PFSK-1 (cell line): ENCODE results near the gene TEKT1. TPM values are rescaled to one million over a fixed set of nuclear protein-coding genes. Genes with fewer than 3 reads are reported as not detected.

Experiments used
- FOXP2 ChIP-seq: optimal IDR thresholded peaks from 2 replicates; pipeline ENCODE3; 2011; ENCODE audit warnings: borderline replicate concordance, control low read depth, inconsistent platforms; ENCODE audit not compliant: insufficient read depth; ENCODE audit errors: extremely low read length, extremely low read depth
- POLR2AphosphoS5 ChIP-seq: IDR thresholded peaks from 2 replicates; pipeline ENCODE4 v1.6.1; 2012; ENCODE audit warnings: low read depth, mild to moderate bottlenecking, control low read depth, low read length, moderate library complexity
- REST ChIP-seq, 2 experiments: IDR thresholded peaks; 2 replicates each; pipeline versions ENCODE4 v1.6.1 to v1.8.0; 2011 to 2012; ENCODE audit warnings: low read depth in 2 of 2, low read length in 2 of 2, control low read depth in 1 of 2, inconsistent platforms in 1 of 2, mild to moderate bottlenecking in 1 of 2, moderate library complexity in 1 of 2; ENCODE audit not compliant: insufficient read depth in 1 of 2
- SIN3A ChIP-seq: IDR thresholded peaks from 2 replicates; pipeline ENCODE4 v1.6.1; 2012; ENCODE audit warnings: mild to moderate bottlenecking, low read length, moderate library complexity, borderline replicate concordance; ENCODE audit not compliant: insufficient read depth
- TAF1 ChIP-seq: IDR thresholded peaks from 2 replicates; pipeline ENCODE4 v1.6.1; 2012; ENCODE audit warnings: low read length, control low read depth, borderline replicate concordance; ENCODE audit not compliant: insufficient read depth
- polyA plus RNA-seq: library from polyadenylated mRNA; unstranded; fragments of >200 nt; gene quantifications from one replicate; pipeline ENCODE4 v1.2.1, GENCODE V29; 2012; ENCODE audit warnings: low read depth, missing spikeins; ENCODE audit not compliant: insufficient read length

TEKT1 gene
- polyA plus RNA-seq = not detected

DNA sequence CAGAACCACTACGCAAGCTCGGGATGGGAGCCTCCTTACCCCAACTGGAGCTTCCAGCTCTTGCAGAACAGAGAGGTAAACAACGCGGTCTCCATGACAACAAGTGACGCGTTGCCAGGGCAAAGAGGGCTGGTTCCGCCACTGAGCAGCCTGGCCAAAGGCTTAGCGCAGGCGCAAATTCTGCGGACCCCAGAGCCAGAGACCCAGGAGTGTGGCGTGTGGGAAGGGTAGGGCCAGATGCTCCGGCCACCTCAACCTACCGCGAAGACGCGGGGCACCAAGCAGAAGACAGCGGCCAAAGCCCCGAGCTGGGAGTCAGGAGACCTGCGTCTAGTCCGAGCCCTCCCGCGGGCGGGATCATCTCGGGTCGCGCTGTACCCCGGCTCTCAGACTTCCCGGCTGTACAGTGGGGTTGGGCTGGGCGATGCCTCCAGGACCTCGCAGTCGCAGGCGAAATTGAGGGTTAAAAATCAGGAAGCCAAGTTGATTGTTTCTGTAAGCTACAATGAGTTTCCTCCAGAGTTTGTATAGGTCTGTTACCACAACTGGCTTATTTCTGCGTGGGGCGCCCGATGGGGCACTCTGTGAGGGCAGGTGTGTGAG is at the start of gene TEKT1:
TEKT1 (minus strand) TSS at position 69 of the 603 bp plus-strand sequence. CDS start 1,353 bp downstream, outside the sequence.
- TF ChIP-seq POLR2AphosphoS5 = no peak
- TF ChIP-seq SIN3A = no peak
- TF ChIP-seq REST (IDR thresholded peaks at IDR 0.05; ENCODE audit: insufficient read depth in 1 of 2, low read depth in 2 of 2, low read length in 2 of 2) = no peak

DNA sequence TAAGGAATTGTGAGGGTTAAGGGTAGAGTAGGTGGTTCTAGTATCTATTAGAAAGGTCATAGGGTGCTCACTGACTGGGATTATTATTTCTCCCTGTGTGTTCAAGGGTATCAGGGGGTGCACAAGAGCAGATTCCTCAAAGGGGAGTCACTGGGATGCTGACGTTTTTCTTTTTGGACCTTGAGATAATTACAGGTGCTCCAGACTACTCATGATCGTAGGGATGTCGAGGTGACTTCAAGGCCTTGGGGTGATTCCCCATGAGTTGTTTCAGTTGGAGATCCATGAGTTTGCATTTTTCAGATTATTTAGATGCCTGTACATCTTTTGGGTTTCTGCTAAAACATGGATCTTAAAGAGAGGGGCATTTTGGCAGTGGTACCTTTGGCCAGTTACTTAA is 41.4 kb upstream of the TEKT1 start:
- TF ChIP-seq TAF1 = no peak
- no peak for TF ChIP-seq SIN3A
- no peak for TF ChIP-seq POLR2AphosphoS5
- no peak for TF ChIP-seq REST (IDR thresholded peaks at IDR 0.05; ENCODE audit: insufficient read depth in 1 of 2, low read depth in 2 of 2, low read length in 2 of 2)
- TF ChIP-seq FOXP2 = no peak

DNA sequence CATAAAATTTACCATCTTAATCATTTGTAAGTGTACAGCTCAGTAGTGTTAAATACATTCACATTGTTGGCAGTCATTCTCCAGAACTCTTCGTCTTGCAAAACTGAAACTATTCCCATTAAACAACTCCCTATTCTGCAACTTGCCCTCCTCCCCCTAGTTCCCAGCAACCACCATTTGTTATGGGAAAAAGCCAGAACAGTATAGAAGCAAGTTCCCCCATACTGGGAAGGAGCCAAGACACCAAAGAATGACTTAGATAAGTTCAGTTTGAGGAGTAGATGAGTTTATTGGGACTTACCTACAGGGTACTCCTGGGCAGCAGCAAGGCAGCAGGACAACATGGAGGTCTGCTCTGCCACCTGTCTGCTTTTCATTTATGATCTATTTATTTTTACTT is 39.3 kb upstream of the TEKT1 start:
- no peak for TF ChIP-seq FOXP2
- TF ChIP-seq TAF1 = no peak
- no peak for TF ChIP-seq REST (IDR thresholded peaks at IDR 0.05; ENCODE audit: insufficient read depth in 1 of 2, low read depth in 2 of 2, low read length in 2 of 2)

- no peak for TF ChIP-seq SIN3A
- no peak for TF ChIP-seq TAF1
- no peak for TF ChIP-seq FOXP2
- no peak for TF ChIP-seq REST (IDR thresholded peaks at IDR 0.05; ENCODE audit: insufficient read depth in 1 of 2, low read depth in 2 of 2, low read length in 2 of 2)
- TF ChIP-seq POLR2AphosphoS5 = no peak
These were observed 37.1 kb upstream of the TEKT1 start for GRCh38 chr17:6868582-6868981.

- TF ChIP-seq POLR2AphosphoS5 (no peak), FOXP2 (no peak), REST (IDR thresholded peaks at IDR 0.05; ENCODE audit: insufficient read depth in 1 of 2, low read depth in 2 of 2, low read length in 2 of 2) (no peak), SIN3A (no peak), TAF1 (no peak)
These were observed 36.3 kb upstream of the TEKT1 start for GRCh38 chr17:6867849-6868248.
